Activated effector memory CD4-positive, alpha-beta T cell treated with Interleukin-2 at 50 U/mL for 16 hours (primary cell): ENCODE data around the gene OAF.

ENCODE experiments used
- DNase-seq: peaks from one replicate; pipeline ENCODE4 v3.0.0-alpha.2; 2020

Gene OAF

GRCh38 chr11:120224361-120224760 lies 13.5 kb downstream of the OAF start:
- DNase-seq, result no peak

DNA sequence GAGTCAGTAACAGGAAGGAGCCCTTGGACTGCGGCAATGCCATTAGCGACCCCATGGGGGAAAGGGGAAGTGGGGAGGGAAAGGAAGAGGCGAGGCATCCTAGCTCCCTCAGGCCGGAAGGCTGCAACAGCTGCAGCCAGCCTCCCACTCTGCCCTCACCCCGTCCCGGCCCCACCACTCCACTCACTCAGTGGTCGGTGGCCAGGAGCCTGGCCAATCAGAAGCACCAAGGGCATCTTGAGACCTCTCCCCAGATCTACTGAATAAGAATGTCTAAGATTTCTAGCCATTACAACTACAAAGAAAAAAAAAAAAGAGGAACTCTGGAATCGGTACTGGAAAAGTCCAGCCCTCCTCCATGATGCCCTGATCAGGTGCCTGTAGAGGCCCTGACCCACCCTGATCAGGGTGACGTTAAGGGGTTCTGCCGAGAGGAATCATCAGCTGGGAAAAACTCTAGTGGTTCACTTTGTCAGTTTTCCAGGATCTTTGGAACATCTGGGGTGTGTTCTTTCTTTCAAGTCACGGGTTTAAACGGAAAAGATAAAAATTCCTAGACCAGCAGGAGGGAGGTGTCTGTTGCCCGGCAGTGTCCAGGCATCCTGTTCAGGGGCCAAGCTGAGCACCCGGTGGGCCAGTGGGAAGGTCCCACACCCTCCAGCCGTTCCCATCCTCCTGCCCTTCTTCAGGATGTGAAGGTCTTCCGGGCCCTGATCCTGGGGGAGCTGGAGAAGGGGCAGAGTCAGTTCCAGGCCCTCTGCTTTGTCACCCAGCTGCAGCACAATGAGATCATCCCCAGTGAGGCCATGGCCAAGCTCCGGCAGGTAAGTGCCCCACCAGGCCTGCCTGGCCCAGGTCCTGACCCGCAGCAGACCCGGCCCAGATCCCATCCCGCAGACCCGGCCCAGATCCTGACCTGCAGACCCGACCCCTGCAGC lies 14.4 kb downstream of the OAF start:
- DNase-seq, result no peak

GRCh38 chr11:120226242-120226641 lies 15.4 kb downstream of the OAF start:
- DNase-seq, result no peak

DNA sequence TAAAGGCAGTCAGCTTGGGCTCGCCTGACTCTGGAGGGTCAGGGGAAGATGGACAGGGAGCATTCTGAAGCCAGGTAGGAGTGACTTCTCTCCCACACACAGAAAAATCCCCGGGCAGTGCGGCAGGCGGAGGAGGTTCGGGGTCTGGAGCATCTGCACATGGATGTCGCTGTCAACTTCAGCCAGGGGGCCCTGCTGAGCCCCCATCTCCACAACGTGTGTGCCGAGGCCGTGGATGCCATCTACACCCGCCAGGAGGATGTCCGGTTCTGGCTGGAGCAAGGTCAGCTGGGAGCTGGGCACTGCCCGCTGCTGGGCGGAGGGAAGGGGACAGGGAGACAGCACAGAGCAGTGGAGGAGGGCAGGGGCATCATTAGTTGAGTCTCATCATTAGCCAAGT lies 15.9 kb downstream of the OAF start:
- no peak for DNase-seq

GRCh38 chr11:120227228-120227852 lies 16.5 kb downstream of the OAF start:
- no peak for DNase-seq

GRCh38 chr11:120228794-120229384 lies 18.1 kb downstream of the OAF start:
- DNase-seq, result no peak

GRCh38 chr11:120229451-120230424 lies 18.9 kb downstream of the OAF start:
- no peak for DNase-seq

GRCh38 chr11:120230433-120231071 lies 19.7 kb downstream of the OAF start:
- DNase-seq, result no peak

DNA sequence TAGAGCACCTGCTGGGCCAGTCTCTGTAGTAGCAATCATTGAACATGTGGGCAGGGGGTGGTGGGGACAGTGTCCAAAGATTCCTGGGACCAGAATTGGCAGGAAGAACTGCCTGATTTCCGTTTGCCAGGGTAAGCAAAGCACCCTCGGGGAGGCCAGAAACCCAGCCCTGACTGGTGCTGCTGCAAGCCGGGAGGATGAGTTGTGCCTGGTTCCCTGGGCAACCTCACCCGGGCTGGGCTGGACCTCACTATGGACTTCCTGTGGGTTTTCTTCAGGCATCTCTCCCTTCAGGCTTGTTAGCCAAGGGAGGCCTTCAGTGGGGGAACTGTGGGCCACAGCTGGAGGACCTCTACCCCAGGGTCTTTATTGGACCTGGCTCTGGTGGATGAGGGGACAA lies 21.1 kb downstream of the OAF start:
- DNase-seq, result no peak

DNA sequence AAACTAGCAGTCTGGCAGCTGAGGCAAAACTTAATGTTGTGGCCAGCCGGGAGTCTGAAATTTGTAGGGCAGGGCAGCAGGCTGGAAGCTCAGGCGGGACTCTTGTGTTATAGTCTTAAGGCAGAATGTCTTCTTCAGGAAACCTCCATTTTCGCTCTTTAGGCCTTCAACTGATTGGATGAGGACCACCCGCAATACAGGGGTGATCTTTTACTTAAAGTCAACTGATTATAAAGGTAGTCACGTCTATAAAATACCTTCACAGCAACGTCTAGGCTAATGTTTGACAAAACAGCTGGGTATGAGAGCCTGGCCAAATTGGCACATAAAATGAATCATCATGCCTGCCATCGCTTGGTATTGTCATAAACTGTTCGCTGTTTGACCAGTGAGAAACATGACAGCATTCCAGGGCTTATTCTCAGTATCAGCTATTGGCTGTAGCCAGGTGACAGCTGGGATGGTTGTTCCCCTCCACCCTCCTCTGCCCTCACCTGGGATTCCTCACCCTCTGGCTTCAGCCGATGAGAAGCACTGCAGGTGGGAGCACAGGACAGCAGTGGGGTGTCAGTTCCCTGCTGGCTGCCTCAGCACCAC lies 22.5 kb downstream of the OAF start:
- DNase-seq, result no peak

- peak; percentile 16 for DNase-seq
Observed at GRCh38 chr11:120235024-120235628, 24.3 kb downstream of the OAF start.

DNA sequence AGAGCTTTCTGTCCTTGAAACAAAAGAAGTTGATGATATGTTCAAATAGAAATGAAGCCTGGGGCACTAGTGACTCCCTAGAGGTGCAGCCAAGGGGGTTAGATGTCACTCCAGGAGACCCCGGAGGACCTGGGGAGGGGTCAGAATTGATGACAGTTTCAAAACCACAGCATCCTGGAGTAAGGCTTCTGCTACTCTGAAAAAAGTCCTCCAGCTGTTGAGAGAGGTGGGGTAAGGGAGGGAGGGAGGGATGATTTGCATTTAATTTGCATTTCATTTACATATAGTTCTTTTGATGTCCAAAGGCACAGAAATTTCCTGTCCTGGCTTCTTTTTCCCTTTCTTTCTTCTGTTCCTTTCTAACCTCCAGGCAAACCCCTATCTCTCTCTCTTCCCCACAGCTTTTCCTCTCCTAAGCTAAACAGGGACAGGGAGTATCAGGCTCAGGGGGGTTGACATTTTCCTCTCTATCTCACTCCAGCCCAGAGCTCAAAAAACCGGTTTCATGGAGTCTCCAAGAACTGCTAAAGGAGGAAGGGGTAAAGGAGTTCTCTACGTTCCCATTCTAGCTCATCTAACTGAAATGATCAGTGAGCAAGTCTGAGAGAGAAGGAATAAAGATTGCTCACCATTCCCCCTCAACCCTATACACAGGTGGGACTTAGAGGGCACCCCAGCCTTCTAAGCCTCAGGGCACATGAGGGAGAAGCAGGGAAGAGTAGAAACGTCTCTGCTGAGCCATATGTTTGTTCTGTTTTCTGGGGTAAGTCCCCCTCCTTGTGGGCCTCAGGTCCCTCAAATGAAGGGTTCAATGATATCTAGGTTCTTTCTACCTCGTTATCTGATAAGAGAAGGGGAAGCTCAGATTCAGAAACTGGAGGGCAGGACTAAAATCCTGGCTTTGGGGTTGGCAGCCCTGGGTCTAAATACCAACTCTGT lies 25.6 kb downstream of the OAF start:
- DNase-seq, result no peak

DNA sequence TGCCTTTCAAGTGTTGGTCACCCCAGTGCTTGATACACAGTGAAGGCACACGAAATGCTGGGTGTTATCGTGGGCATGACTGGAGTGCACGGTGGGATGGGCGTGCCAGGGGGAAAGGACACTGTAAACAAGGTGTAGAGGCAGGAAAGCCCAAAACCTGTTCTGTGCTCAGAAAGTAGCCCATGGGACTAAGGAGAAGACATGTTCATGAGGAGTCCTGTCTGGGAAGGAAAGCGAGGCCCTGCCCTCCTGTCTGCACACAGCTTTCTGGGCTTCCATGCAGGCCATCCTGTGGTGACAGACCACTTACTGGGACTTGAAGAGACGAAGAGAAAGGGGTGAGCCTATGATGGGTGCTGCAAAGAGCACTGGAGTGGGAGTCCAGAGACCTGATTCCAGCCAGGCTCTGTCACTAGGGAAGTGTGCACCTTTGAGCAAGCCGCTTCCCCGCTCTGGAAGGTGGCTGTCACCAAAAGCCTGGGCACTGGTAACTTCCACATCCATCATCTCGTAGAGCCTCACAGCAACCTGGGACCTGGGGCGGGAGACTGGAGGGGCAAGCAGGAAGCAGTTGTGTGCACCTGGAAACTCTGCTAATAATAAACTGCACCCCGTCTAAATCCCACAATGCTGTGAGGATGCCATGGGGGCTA lies 28.3 kb downstream of the OAF start:
- DNase-seq, result no peak

DNA sequence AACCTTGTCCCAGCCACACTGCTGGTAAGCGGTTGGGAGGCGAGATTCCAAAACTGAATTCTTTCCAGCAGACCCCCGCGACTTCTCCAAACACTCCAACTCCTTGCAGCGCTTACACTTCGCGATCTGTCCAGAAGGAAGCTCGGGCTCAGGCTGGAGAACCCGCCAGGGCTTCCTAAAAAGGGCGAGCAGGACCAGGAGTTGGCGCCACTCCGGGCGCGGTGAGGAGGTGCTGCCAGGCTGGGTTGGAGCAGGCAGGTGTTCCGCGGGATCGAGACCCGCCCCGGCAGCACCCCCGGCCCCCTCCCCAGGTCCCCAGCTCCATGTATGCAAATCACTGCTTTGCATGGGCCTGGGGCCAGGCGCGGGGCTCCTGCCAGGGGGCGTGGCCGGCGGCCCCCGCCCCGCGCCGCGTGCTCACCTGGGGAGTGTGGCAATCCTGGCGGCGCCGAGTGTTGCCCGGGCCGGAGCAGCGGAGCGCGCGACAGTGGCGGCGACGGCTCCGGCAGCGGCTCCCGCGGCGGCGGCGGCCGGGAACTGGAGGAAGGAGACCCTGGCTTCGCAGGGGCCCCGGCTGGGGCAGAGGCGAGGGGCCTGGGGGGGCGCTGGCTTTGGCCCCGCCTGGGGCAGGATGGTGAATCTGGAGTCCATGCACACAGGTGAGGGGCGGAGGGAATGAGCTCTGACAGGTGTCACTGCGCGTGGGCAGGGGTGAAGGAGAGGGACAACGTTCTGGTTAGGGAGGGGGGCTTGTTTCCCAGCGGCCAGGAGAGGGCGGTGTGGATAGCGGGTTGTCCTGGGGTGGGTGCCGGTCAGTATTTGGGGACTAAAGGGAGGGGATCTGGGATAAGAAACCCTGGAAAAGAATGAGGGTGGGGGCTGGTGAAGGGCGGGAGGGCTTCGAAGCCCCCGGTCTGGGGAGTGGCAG lies 29.1 kb downstream of the OAF start, which contains the start of gene POU2F3:
Gene POU2F3, plus strand, starts transcription at position 428 of the 928 bp plus-strand sequence. Its CDS starts 204 bp downstream, at position 632.
- no peak for DNase-seq

- no peak for DNase-seq
Observed at GRCh38 chr11:120240866-120241265, 30.0 kb downstream of the OAF start.

DNA sequence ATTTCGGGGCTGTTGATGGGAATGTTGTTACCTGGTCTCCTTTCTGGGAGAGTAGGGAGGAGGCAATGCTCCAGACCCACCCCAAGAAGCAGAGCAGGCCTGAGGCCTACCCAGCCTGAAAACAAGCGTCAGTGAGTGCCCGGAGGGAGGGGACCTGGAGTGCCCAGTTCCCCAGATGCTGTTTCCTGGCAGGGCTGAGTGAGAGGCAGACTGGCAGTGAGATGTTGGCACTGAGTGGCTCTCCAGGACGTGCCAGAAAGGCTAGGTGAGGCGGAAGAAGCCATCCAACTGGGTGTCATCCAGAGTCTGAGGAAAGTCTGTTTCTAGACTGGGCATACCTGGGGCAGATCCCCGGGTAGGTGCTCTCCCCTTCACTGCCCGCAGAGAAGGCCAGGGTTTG lies 30.4 kb downstream of the OAF start:
- no peak for DNase-seq

- no peak for DNase-seq
Observed at GRCh38 chr11:120243221-120243620, 32.4 kb downstream of the OAF start.
